ENCODE measurements around the gene AKR1C1.
"Not testable (repeated sequence)": the region's sequence is repeated elsewhere in the genome, so short reads cannot be mapped to it uniquely, and the experiment has no call there.

DNA sequence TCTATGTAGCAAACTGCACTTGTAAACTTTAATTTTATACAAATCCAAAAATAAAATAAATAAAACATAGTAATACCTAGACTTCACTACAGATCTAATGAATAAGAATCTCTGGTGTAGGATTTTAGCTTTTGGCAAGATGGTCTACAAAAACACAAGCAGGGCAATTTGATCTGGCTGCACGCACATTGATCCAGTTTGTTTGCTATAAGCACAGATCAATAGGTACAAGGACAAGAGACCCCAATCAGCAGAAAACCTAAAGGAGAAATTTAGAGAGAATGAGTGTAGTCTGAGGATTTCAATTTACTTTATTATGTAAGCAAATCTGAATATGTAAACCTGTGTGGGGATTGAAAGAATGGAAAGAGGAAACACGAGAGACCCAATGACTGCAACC, 48.2 kb downstream of the AKR1C1 start:
- TF ChIP-seq POLR2A (IDR thresholded peaks at IDR 0.05; ENCODE audit: low read depth, low read length); TAF1 (IDR thresholded peaks at IDR 0.05; ENCODE audit: borderline replicate concordance, low read depth, low read length); POLR2AphosphoS5 (IDR thresholded peaks at IDR 0.05; ENCODE audit: low read depth, low read length): not testable (repeated sequence)

Data from GM12892 (cell line).